PFSK-1 (cell line): ENCODE results near the gene CD4.

Experiments
- POLR2AphosphoS5 ChIP-seq: IDR thresholded peaks from 2 replicates; pipeline ENCODE4 v1.6.1; 2012; ENCODE audit warnings: low read depth, mild to moderate bottlenecking, control low read depth, low read length, moderate library complexity
- SIN3A ChIP-seq: IDR thresholded peaks from 2 replicates; pipeline ENCODE4 v1.6.1; 2012; ENCODE audit warnings: mild to moderate bottlenecking, low read length, moderate library complexity, borderline replicate concordance; ENCODE audit not compliant: insufficient read depth
- TF ChIP-seq, protein P1 (sequence below), 2 experiments: IDR thresholded peaks; 2 replicates each; pipeline versions ENCODE4 v1.6.1 to v1.8.0; 2011 to 2012; ENCODE audit warnings: low read depth in 2 of 2, low read length in 2 of 2, control low read depth in 1 of 2, inconsistent platforms in 1 of 2, mild to moderate bottlenecking in 1 of 2, moderate library complexity in 1 of 2; ENCODE audit not compliant: insufficient read depth in 1 of 2

DNA sequence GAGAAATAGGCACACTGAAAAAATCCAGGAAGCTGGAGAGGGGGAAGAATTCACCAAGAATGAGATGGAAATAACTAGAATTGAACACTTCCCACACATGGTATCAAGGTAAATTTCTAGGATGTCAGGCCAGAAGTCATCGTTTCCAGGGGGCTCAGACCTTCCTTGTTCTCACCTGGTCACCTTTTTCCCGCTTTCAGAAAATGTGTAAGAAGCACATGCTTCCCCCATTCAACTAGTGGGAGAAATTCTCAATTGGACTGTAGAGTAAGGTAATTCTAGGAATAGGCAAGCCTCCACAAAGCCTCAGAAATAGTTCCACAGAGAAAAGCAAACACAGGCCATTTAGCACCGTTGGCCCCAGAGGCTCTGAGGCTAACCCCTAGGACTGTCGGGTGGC lies 25.9 kb upstream of the CD4 start:
- TF ChIP-seq, protein P1, sequence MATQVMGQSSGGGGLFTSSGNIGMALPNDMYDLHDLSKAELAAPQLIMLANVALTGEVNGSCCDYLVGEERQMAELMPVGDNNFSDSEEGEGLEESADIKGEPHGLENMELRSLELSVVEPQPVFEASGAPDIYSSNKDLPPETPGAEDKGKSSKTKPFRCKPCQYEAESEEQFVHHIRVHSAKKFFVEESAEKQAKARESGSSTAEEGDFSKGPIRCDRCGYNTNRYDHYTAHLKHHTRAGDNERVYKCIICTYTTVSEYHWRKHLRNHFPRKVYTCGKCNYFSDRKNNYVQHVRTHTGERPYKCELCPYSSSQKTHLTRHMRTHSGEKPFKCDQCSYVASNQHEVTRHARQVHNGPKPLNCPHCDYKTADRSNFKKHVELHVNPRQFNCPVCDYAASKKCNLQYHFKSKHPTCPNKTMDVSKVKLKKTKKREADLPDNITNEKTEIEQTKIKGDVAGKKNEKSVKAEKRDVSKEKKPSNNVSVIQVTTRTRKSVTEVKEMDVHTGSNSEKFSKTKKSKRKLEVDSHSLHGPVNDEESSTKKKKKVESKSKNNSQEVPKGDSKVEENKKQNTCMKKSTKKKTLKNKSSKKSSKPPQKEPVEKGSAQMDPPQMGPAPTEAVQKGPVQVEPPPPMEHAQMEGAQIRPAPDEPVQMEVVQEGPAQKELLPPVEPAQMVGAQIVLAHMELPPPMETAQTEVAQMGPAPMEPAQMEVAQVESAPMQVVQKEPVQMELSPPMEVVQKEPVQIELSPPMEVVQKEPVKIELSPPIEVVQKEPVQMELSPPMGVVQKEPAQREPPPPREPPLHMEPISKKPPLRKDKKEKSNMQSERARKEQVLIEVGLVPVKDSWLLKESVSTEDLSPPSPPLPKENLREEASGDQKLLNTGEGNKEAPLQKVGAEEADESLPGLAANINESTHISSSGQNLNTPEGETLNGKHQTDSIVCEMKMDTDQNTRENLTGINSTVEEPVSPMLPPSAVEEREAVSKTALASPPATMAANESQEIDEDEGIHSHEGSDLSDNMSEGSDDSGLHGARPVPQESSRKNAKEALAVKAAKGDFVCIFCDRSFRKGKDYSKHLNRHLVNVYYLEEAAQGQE (IDR thresholded peaks at IDR 0.05; ENCODE audit: insufficient read depth in 1 of 2, low read depth in 2 of 2, low read length in 2 of 2): no peak
- TF ChIP-seq POLR2AphosphoS5 (no peak), SIN3A (no peak)
